Aortic smooth muscle cell (primary cell): ENCODE measurements around the gene SPATS1. TPM values are rescaled to one million over a fixed set of nuclear protein-coding genes. Genes with fewer than 3 reads are reported as not detected.

Experiments used
- total RNA-seq: library from RNA; depleted of rRNA; stranded (reverse); fragments of >200 nt; gene quantifications from 2 replicates; pipeline ENCODE4 v1.2.3, GENCODE V29; 2014

Gene SPATS1, protein sequence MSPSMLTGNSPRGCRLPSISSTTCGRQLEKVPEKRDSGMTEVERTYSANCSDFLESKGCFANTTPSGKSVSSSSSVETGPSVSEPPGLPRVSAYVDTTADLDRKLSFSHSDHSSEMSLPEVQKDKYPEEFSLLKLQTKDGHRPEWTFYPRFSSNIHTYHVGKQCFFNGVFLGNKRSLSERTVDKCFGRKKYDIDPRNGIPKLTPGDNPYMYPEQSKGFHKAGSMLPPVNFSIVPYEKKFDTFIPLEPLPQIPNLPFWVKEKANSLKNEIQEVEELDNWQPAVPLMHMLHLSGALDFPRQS
- not detected in 2 replicates for total RNA-seq

DNA sequence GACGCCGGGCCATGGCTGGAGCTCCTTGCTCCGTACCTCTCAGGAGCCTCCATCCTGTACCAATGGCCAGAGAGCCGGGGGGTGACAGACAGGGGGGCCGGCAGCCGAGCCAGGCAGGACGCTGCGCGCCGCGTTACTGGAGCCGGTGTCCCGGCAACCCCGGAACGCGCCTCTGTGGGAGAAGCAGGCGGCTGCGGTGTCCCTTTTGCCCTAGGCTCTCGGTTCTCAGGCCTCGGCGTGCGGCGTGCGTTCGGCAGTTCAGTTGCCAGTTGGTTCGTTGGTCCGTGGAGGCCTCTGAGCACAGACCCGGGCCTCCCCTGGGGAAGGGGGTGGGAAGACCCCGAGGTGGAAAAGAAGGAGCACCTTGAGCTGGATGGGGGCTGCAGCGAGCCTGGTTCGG, at the start of gene SPATS1:
SPATS1 (plus strand) TSS at position 162 of the 400 bp plus-strand sequence. CDS start 446 bp downstream, outside the sequence.

DNA sequence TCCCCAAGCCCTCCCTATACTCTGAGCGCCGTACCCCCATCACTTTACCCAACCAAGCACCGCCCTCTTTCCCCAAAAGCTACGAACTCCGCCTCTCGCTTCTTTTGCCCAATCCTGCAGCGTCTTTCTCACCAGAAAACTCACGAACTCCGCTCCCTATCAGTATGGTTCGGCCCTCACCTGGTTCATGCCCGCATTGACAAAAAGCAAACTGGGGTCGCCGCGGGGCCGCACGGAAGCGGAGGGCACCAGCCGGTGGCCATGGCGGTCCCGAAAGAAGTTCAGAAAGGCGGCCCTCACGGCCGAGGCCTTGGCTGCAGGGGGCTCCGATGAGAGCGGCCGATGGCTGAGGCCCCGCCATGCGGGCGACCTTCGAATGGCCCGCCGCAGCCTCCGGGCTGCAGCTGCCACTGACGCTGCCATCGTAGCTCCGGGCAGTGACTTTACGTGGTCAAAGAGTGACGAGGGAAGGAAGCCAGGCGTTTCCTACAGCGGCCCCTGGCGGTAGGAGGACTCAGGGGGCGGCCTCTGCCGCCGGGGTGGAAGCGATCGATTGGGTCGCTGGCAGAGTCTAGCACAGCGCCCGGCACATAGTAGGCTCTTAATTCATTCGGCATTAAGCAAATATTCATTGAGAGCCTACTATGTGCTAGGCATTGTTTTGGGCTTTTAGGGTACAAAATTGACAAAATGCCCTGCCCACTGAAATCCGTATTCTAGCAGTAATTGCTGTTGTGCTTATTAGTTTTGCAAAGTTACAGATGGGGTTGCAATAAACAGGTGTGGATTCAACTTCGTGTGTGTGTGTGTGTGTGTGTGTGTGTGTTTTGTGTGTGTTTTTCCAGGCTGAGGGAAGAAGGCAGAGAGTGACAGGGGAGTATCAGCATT, 29.3 kb upstream of the SPATS1 start, which contains the start of gene AARS2:
AARS2 (minus strand) TSS at position 447 of the 888 bp plus-strand sequence; CDS start at position 423, 24 bp downstream.

DNA sequence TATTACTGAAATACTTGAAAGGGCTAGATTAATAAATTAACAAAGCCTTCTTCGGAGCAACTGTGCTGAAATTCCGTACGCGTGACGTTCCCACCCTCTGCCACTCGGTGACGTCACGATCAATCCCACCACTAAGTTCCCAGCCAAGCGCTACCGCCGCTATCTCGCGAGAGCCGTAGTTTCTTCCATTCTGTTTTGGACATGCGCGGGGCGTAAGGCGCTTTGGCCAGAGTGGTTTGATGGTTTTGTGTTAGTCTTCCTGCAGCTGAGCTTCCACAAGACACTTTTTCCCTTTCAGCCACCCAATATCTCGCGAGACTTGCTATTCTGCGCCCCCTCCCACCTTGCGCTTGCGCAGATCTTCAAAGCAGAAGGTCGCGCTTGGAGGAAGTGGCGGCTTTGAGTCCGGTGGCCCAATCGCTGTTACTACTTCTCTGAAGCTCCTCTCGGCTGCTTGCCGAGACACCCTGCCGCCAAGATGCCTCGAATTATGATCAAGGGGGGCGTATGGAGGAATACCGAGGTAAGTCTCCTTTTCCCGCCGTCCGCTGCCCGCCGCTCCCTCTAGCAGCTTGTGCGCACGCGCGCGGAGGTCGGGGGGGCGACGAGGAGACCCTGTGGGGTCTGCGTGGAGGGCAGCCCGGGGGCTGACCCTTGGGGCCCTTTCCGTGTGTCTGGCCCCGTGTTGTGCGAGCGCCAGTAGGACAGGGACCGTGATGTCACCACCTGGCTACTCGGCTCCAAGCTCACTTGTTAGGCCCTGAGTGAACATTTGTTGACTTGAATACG, 45.1 kb downstream of the SPATS1 start, which contains the start of gene CDC5L:
CDC5L (plus strand) TSS at position 361 of the 789 bp plus-strand sequence; CDS start at position 479, 118 bp downstream.

Other genes with a start within 250 kb of the SPATS1 start
- gene MRPL14, start 215.2 kb upstream of the SPATS1 start, total RNA-seq: 34.4 and 43.9 TPM in 2 replicates
- 19.4 and 21.5 TPM in 2 replicates for gene TMEM63B, start 215.1 kb upstream of the SPATS1 start, total RNA-seq
- gene CAPN11, start 183.8 kb upstream of the SPATS1 start, total RNA-seq: 0.13 and 0.25 TPM in 2 replicates
- not detected in 2 replicates for gene MYMX, start 125.7 kb upstream of the SPATS1 start, total RNA-seq
- gene SLC29A1, start 119.1 kb upstream of the SPATS1 start, total RNA-seq: 19.0 and 19.1 TPM in 2 replicates
- 370 and 374 TPM in 2 replicates for gene HSP90AB1, start 95.5 kb upstream of the SPATS1 start, total RNA-seq
- gene SLC35B2, start 85.1 kb upstream of the SPATS1 start, total RNA-seq: 95.3 and 107 TPM in 2 replicates
- 2.6 and 3.6 TPM in 2 replicates for gene NFKBIE, start 77.1 kb upstream of the SPATS1 start, total RNA-seq
- under 0.01 TPM in 1 of 2 replicates, not detected in the other for gene TMEM151B, start 72.2 kb upstream of the SPATS1 start, total RNA-seq
- gene AARS2, start 29.3 kb upstream of the SPATS1 start, total RNA-seq: 7.4 and 11.1 TPM in 2 replicates
- 21.8 and 22.4 TPM in 2 replicates for gene CDC5L, start 45.1 kb downstream of the SPATS1 start, total RNA-seq